A549 (cell line): ENCODE results near the gene GUCA1A. TPM values are rescaled to one million over a fixed set of nuclear protein-coding genes. Genes with fewer than 3 reads are reported as not detected.

Source experiments
- ATAC-seq, 2 experiments: fragments of 200-7000 bp in 1 of 2; fragments of >200 bp in 1 of 2; cut with Nextera tagmentation in 1 of 2; cut with Tn5 transposase in 1 of 2; 3 replicates each; pipeline versions ENCODE4 v1.8.0 to v1.9.1; 2018 to 2020; ENCODE audit warnings: mild to moderate bottlenecking in 1 of 2, moderate library complexity in 1 of 2
- CTCF ChIA-PET: fragments of 300-600 bp; sonication (Branson Sonifier 250); formaldehyde crosslinking; extraction: SDS; loops from one replicate; lab custom pipeline; 2021; ENCODE audit warnings: antibody characterized with exemption, inconsistent platforms; lab: Yijun Ruan, JAX
- POLR2A ChIA-PET: fragments of 350-600 bp; formaldehyde crosslinking; extraction: SDS; loops from one replicate; lab custom pipeline; 2021; ENCODE audit warnings: antibody characterized with exemption, inconsistent platforms; lab: Yijun Ruan, JAX
- DNase-seq, 2 experiments: peaks; one replicate each; pipeline versions ENCODE4 v3.0.0 to v3.0.0-alpha.2; 2011 to 2016; ENCODE audit warnings: low read depth in 1 of 2, low spot score in 1 of 2
- FAIRE-seq: peaks from 2 replicates; lab custom pipeline; 2011; peaks lifted over from hg19 to GRCh38; lab: Jason Lieb, UNC
- H3K27ac ChIP-seq, 2 experiments: fragments of >200 bp; sonication (Bioruptor Twin); formaldehyde crosslinking; 3 replicates each; pipeline ENCODE4 v1.5.1; 2016 to 2017
- H3K4me1 ChIP-seq: fragments of >200 bp; sonication (Bioruptor Twin); formaldehyde crosslinking; 3 replicates; pipeline ENCODE4 v1.6.1; 2016
- H3K4me2 ChIP-seq: fragments of >200 bp; sonication (Bioruptor Twin); formaldehyde crosslinking; 3 replicates; pipeline ENCODE4 v1.6.1; 2016
- H3K4me3 ChIP-seq: fragments of >200 bp; sonication (Bioruptor Twin); formaldehyde crosslinking; 3 replicates; pipeline ENCODE4 v1.5.1; 2016
- H3K9me3 ChIP-seq: fragments of >200 bp; sonication (Bioruptor Twin); formaldehyde crosslinking; 3 replicates; pipeline ENCODE4 v1.6.1; 2016
- CEBPB ChIP-seq, 2 experiments: fragments of >200 bp in 1 of 2; sonication (Bioruptor Twin) in 1 of 2; formaldehyde crosslinking in 1 of 2; IDR thresholded peaks; 2 replicates each; pipeline ENCODE4 v1.6.1; 2012 to 2016
- CHD2 ChIP-seq: fragments of 150-350 bp; IDR thresholded peaks from 2 replicates; pipeline ENCODE4 v1.6.1; 2014; ENCODE audit warnings: low read length; ENCODE audit not compliant: partially characterized antibody
- EHF ChIP-seq: fragments of 250-450 bp; sonication (Bioruptor Pico); IDR thresholded peaks from 2 replicates; pipeline ENCODE4 v1.5.0; 2020; ENCODE audit warnings: mild to moderate bottlenecking
- EP300 ChIP-seq, 2 experiments: fragments of >200 bp; sonication (Bioruptor Twin); formaldehyde crosslinking; IDR thresholded peaks; 2 replicates in 1 of 2; 3 replicates in 1 of 2; pipeline ENCODE4 v1.6.1; 2016 to 2017
- ESRRA ChIP-seq: fragments of 150-350 bp; IDR thresholded peaks from 2 replicates; pipeline ENCODE4 v1.6.1; 2014; ENCODE audit warnings: mild to moderate bottlenecking, low read length, borderline replicate concordance
- HDAC2 ChIP-seq: fragments of 200-600 bp; sonication (generic); IDR thresholded peaks from 2 replicates; pipeline ENCODE4 v1.6.1; 2016
- HEYL ChIP-seq: fragments of 250-450 bp; sonication (Bioruptor Pico); IDR thresholded peaks from 2 replicates; pipeline ENCODE4 v1.8.0; 2021; ENCODE audit warnings: mild to moderate bottlenecking, moderate library complexity
- KDM5A ChIP-seq: fragments of 200-600 bp; sonication (generic); IDR thresholded peaks from 2 replicates; pipeline ENCODE4 v1.6.1; 2016; ENCODE audit warnings: antibody characterized with exemption, mild to moderate bottlenecking
- NFE2L2 ChIP-seq: fragments of 150-350 bp; conservative IDR thresholded peaks from 2 replicates; pipeline ENCODE4 v1.6.1; 2014; ENCODE audit warnings: low read length
- NR3C1 ChIP-seq: fragments of >200 bp; sonication (Bioruptor Twin); formaldehyde crosslinking; IDR thresholded peaks from 3 replicates; pipeline ENCODE4 v1.6.1; 2017
- POLR2A ChIP-seq: IDR thresholded peaks from 2 replicates; pipeline ENCODE4 v1.6.1; 2012; ENCODE audit warnings: mild to moderate bottlenecking, low read length
- POLR2AphosphoS2 ChIP-seq: conservative IDR thresholded peaks from 2 replicates; pipeline ENCODE4 v1.6.1; 2012; ENCODE audit warnings: low read length, improper control_type of control experiment, inconsistent platforms
- RAD21 ChIP-seq, 2 experiments: fragments of >200 bp in 1 of 2; sonication (Bioruptor Twin) in 1 of 2; formaldehyde crosslinking in 1 of 2; IDR thresholded peaks in 1 of 2; conservative IDR thresholded peaks in 1 of 2; 2 replicates in 1 of 2; 3 replicates in 1 of 2; pipeline ENCODE4 v1.6.1; 2012 to 2018; ENCODE audit warnings: inconsistent platforms in 1 of 2
- RCOR1 ChIP-seq: fragments of 150-350 bp; IDR thresholded peaks from 2 replicates; pipeline ENCODE4 v1.6.1; 2014; ENCODE audit warnings: antibody characterized with exemption, low read length, low read depth
- RFX5 ChIP-seq: fragments of 450-650 bp; IDR thresholded peaks from 2 replicates; pipeline ENCODE4 v1.7.1; 2014; ENCODE audit warnings: antibody characterized with exemption, mild to moderate bottlenecking, moderate library complexity
- ZFP36 ChIP-seq: fragments of 450-650 bp; IDR thresholded peaks from 2 replicates; pipeline ENCODE4 v1.6.1; 2014; ENCODE audit warnings: borderline replicate concordance; ENCODE audit not compliant: partially characterized antibody
- WGBS: methylation state at CpG from one replicate; pipeline ENCODE4 v1.1.6; 2017; ENCODE audit errors: missing lambda C conversion rate; 5-methylcytosine and 5-hydroxymethylcytosine counted together
- polyA plus RNA-seq, 4 experiments: library from polyadenylated mRNA; depleted of rRNA in 3 of 4; stranded (reverse); fragments of >200 nt; fragmentation: RNase III in 1 of 4; extraction: RNeasy Plus Mini Kit Qiagen cat#74134 plus additional on column Dnase treatment in 1 of 4; gene quantifications; 2 replicates in 3 of 4; 3 replicates in 1 of 4; pipeline ENCODE4 v1.2.3, GENCODE V29; 2011 to 2017
- TF ChIP-seq, protein P1 (sequence below): fragments of >200 bp; sonication (Bioruptor Twin); formaldehyde crosslinking; IDR thresholded peaks from 3 replicates; pipeline ENCODE4 v1.5.1; 2016
- TF ChIP-seq, protein P2 (sequence below): fragments of >200 bp; sonication (Bioruptor Twin); formaldehyde crosslinking; IDR thresholded peaks from 2 replicates; pipeline ENCODE4 v1.6.1; 2016
- TF ChIP-seq, protein P3 (sequence below): IDR thresholded peaks from 2 replicates; pipeline ENCODE4 v1.6.1; 2012; ENCODE audit warnings: low read depth, borderline replicate concordance
- TF ChIP-seq, protein P4 (sequence below): fragments of 150-350 bp; IDR thresholded peaks from 2 replicates; pipeline ENCODE4 v1.6.1; 2014; ENCODE audit warnings: low read depth, mild to moderate bottlenecking, low read length
- TF ChIP-seq, protein P5 (sequence below): IDR thresholded peaks from 2 replicates; pipeline ENCODE4 v1.6.1; 2012

The GUCA1A gene
- polyA plus RNA-seq, 2 of the 4 experiments (the other 2 are of a cell fraction), result not detected

DNA sequence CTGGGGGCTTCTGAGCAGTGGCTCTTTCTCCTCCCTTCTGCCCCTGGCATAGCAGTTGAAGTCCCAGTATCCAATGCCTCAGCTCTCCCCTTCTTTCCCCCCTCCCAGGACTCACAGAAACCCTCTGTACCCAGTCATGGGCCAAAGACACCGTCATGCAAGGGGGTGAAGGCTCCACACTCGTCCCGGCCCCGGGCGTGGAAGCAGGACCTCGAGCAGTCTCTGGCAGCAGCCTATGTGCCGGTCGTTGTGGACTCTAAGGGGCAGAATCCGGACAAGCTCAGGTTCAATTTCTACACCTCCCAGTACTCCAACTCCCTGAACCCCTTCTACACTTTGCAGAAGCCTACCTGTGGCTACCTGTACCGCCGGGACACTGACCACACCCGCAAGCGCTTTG, 10.4 kb upstream of the GUCA1A start:
- Histone ChIP-seq H3K27ac (no peak overlapping the region; a peak in 1 of 6 replicates), H3K9me3 (no peaks in the 10 kb centered on the region), H3K4me2 (no peak overlapping the region), H3K4me3 (no peak overlapping the region), H3K4me1 (peaks cover 5% of the 10 kb centered on the region; the same call in 2 of the 3 replicates)
- ChIA-PET CTCF (interaction anchor here (1.6 to 13.1 kb wide), 3 partner anchors 52 to 82 kb away, joined by 3 to 172 read pairs (median 6); no protein-coding TSS in a partner anchor), POLR2A (no interaction called here)
- FAIRE-seq (no peak), ATAC-seq (no peak), DNase-seq (no peak)
- TF ChIP-seq ZFP36, result no peak
- TF ChIP-seq, protein P1, sequence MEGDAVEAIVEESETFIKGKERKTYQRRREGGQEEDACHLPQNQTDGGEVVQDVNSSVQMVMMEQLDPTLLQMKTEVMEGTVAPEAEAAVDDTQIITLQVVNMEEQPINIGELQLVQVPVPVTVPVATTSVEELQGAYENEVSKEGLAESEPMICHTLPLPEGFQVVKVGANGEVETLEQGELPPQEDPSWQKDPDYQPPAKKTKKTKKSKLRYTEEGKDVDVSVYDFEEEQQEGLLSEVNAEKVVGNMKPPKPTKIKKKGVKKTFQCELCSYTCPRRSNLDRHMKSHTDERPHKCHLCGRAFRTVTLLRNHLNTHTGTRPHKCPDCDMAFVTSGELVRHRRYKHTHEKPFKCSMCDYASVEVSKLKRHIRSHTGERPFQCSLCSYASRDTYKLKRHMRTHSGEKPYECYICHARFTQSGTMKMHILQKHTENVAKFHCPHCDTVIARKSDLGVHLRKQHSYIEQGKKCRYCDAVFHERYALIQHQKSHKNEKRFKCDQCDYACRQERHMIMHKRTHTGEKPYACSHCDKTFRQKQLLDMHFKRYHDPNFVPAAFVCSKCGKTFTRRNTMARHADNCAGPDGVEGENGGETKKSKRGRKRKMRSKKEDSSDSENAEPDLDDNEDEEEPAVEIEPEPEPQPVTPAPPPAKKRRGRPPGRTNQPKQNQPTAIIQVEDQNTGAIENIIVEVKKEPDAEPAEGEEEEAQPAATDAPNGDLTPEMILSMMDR, result no peak
- no peak for TF ChIP-seq EHF (CRISPR knock-in tag)
- TF ChIP-seq EP300 (IDR thresholded peaks at IDR 0.05), result no peak
- TF ChIP-seq HDAC2, result no peak
- 60% methylated on average over 2 of the region's 13 CpGs for WGBS

DNA sequence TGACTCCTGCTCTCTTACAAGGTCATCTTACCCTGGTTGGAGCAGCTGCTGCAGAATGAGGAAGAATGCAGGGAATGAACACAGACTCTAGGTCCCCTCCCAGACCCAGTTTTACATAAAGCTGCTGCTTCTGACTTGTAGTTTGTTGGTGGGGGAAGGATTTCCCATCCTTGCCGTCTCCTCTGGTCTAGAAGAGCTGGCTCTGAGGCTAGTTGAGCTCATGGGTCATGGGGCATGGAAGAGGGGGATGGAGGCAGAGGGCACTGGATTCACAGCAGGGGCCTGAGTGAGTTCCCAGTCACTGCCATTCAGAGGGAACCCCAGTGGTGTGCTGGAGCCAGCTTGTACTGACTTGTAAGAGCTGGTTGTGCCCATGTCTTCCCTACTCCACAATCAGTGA, 9.2 kb upstream of the GUCA1A start:
- no peak for DNase-seq

DNA sequence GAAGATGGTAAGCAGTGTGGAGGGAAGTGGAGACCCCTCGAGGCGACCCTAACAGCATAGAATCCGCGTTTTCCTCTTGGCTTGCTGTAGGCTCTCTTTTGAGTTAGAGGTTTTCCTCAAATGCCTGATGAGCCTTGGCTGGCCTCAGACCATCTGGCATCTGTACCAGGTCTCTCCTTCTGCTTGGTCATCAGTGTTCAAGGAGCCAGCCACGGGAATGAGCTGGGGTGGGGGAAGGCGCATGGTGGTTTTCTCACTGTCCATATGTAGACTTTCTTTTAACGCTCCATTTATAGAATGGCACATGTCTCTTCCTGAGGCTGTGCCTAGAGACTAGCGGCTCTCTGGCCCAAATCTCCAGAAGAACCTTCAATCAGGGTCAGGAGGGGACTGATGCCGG, 8.1 kb upstream of the GUCA1A start:
- Histone ChIP-seq H3K4me2 (no peak overlapping the region), H3K4me1 (peaks cover 5% of the 10 kb centered on the region; the same call in 2 of the 3 replicates), H3K4me3 (no peak overlapping the region), H3K9me3 (no peaks in the 10 kb centered on the region), H3K27ac (no peak overlapping the region)
- ATAC-seq (no peak), DNase-seq (no peak), FAIRE-seq (no peak)
- POLR2A ChIA-PET, result no interaction called here
- CTCF ChIA-PET, result interaction anchor here (0.9 to 13.1 kb wide), 8 partner anchors 11 to 95 kb away, joined by 3 to 172 read pairs (median 4); partner anchors contain the start of gene GUCA1B
- WGBS, result 71% methylated on average over 9 of the region's 9 CpGs
- TF ChIP-seq, protein P2, sequence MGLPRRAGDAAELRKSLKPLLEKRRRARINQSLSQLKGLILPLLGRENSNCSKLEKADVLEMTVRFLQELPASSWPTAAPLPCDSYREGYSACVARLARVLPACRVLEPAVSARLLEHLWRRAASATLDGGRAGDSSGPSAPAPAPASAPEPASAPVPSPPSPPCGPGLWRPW, result no peak
- TF ChIP-seq POLR2AphosphoS2 (no peak), HEYL (no peak), NFE2L2 (no peak), RAD21 (conservative IDR thresholded peaks at IDR 0.05 in 1 of 2, IDR thresholded peaks at IDR 0.05 in 1 of 2) (no peak), ESRRA (no peak), CEBPB (IDR thresholded peaks at IDR 0.05) (no peak), RCOR1 (no peak), NR3C1 (no peak), RFX5 (no peak), CHD2 (no peak)
- TF ChIP-seq, protein P3, sequence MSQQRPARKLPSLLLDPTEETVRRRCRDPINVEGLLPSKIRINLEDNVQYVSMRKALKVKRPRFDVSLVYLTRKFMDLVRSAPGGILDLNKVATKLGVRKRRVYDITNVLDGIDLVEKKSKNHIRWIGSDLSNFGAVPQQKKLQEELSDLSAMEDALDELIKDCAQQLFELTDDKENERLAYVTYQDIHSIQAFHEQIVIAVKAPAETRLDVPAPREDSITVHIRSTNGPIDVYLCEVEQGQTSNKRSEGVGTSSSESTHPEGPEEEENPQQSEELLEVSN, result no peak
- TF ChIP-seq, protein P4, sequence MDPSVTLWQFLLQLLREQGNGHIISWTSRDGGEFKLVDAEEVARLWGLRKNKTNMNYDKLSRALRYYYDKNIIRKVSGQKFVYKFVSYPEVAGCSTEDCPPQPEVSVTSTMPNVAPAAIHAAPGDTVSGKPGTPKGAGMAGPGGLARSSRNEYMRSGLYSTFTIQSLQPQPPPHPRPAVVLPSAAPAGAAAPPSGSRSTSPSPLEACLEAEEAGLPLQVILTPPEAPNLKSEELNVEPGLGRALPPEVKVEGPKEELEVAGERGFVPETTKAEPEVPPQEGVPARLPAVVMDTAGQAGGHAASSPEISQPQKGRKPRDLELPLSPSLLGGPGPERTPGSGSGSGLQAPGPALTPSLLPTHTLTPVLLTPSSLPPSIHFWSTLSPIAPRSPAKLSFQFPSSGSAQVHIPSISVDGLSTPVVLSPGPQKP, result no peak
- TF ChIP-seq, all 56 proteins: peak for 0

More for the DNA sequence above, 9.2 kb upstream of the GUCA1A start:
- Histone ChIP-seq H3K27ac (no peak overlapping the region), H3K9me3 (no peaks in the 10 kb centered on the region), H3K4me1 (peaks cover 5% of the 10 kb centered on the region; the same call in 2 of the 3 replicates), H3K4me2 (no peak overlapping the region), H3K4me3 (no peak overlapping the region)
- no peak for TF ChIP-seq POLR2A
- TF ChIP-seq HDAC2, result no peak
- TF ChIP-seq, protein P5, sequence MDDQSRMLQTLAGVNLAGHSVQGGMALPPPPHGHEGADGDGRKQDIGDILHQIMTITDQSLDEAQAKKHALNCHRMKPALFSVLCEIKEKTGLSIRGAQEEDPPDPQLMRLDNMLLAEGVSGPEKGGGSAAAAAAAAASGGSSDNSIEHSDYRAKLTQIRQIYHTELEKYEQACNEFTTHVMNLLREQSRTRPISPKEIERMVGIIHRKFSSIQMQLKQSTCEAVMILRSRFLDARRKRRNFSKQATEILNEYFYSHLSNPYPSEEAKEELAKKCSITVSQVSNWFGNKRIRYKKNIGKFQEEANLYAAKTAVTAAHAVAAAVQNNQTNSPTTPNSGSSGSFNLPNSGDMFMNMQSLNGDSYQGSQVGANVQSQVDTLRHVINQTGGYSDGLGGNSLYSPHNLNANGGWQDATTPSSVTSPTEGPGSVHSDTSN, result no peak
- TF ChIP-seq KDM5A, result no peak
- 67% methylated on average over 1 of the region's 1 CpG for WGBS
- ChIA-PET POLR2A (no interaction called here), CTCF (interaction anchor here (1.1 to 13.1 kb wide), 6 partner anchors 10 to 83 kb away, joined by 3 to 172 read pairs (median 4); no protein-coding TSS in a partner anchor)
- ATAC-seq, result no peak
- no peak for FAIRE-seq
